PC-9 (cell line): ENCODE measurements around the gene EDEM2. TPM values are rescaled to one million over a fixed set of nuclear protein-coding genes. Genes with fewer than 3 reads are reported as not detected.
"Not testable (repeated sequence)": the region's sequence is repeated elsewhere in the genome, so short reads cannot be mapped to it uniquely, and the experiment has no call there.

Source experiments
- BruUV-seq: library from RNA; stranded (reverse); fragments of 400-500 nt; replicated peaks from 2 replicates; lab custom pipeline; 2021; lab: Mats Ljungman, UMichigan
- CTCF ChIA-PET: fragments of 300-600 bp; sonication (Branson Sonifier 250); formaldehyde crosslinking; loops from one replicate; lab custom pipeline; 2022; ENCODE audit warnings: antibody characterized with exemption; lab: Charles Lee
- POLR2A ChIA-PET: fragments of 300-600 bp; sonication (Branson Sonifier 250); formaldehyde crosslinking; loops from one replicate; lab custom pipeline; 2022; ENCODE audit warnings: antibody characterized with exemption; ENCODE audit not compliant: unreplicated experiment; lab: Charles Lee
- DNase-seq, 2 experiments: peaks; one replicate each; pipeline versions ENCODE4 v3.0.0 to v3.0.0-alpha.2; 2015 to 2022; ENCODE audit warnings: mixed read lengths in 1 of 2
- H2AFZ ChIP-seq: fragments of 200-600 bp; sonication (generic); 2 replicates; pipeline ENCODE4 v1.8.1; 2017; ENCODE audit warnings: antibody characterized with exemption
- H3F3A ChIP-seq: fragments of 200-600 bp; sonication (generic); 2 replicates; pipeline ENCODE4 v1.8.1; 2017; ENCODE audit warnings: antibody characterized with exemption, mild to moderate bottlenecking, low read depth; ENCODE audit not compliant: insufficient read depth
- H3K27ac ChIP-seq: fragments of 200-600 bp; sonication (generic); 2 replicates; pipeline ENCODE4 v1.6.1; 2016; ENCODE audit warnings: mixed run types
- H3K27me3 ChIP-seq: fragments of 200-600 bp; sonication (generic); 2 replicates; pipeline ENCODE4 v1.6.1; 2016; ENCODE audit warnings: low read depth, mixed run types; ENCODE audit not compliant: insufficient read depth
- H3K36me3 ChIP-seq: fragments of 200-600 bp; sonication (generic); 2 replicates; pipeline ENCODE4 v1.6.1; 2016; ENCODE audit warnings: low read depth, mixed run types
- H3K4me1 ChIP-seq: fragments of 200-600 bp; sonication (generic); replicated peaks from 2 replicates; pipeline ENCODE4 v1.6.1; 2016; ENCODE audit warnings: mixed run types; ENCODE audit not compliant: insufficient read depth
- H3K4me2 ChIP-seq: fragments of 200-600 bp; sonication (generic); 2 replicates; pipeline ENCODE4 v1.6.1; 2017; ENCODE audit warnings: mixed run types
- H3K4me3 ChIP-seq: fragments of 200-600 bp; sonication (generic); 2 replicates; pipeline ENCODE4 v1.6.1; 2016; ENCODE audit warnings: mixed run types
- H3K79me2 ChIP-seq: fragments of 200-600 bp; sonication (generic); 2 replicates; pipeline ENCODE4 v1.6.1; 2017; ENCODE audit warnings: low read depth, mixed run types
- H3K9me2 ChIP-seq: fragments of 200-600 bp; sonication (generic); 2 replicates; pipeline ENCODE4 v1.8.1; 2017; ENCODE audit warnings: mild to moderate bottlenecking; ENCODE audit not compliant: insufficient read depth
- H3K9me3 ChIP-seq: fragments of 200-600 bp; sonication (generic); 2 replicates; pipeline ENCODE4 v1.8.1; 2016; ENCODE audit warnings: low read depth; ENCODE audit not compliant: insufficient read depth
- H4K20me1 ChIP-seq: fragments of 200-600 bp; sonication (generic); 2 replicates; pipeline ENCODE4 v1.8.1; 2017; ENCODE audit not compliant: insufficient read depth
- CTCF ChIP-seq: fragments of 200-600 bp; sonication (generic); conservative IDR thresholded peaks from 2 replicates; pipeline ENCODE4 v1.6.1; 2017; ENCODE audit warnings: mixed run types, antibody characterized with exemption, mild to moderate bottlenecking, moderate library complexity
- EZH2 ChIP-seq: fragments of 200-600 bp; sonication (generic); IDR thresholded peaks from 2 replicates; pipeline ENCODE4 v1.8.0; 2017; ENCODE audit warnings: antibody characterized with exemption, low read depth
- intact Hi-C: fragments of 100-400 bp; cut with micrococcal nuclease; formaldehyde crosslinking; loops from one replicate; pipeline ENCODE4 v1.10.0; 2022; ENCODE audit not compliant: unreplicated experiment
- total RNA-seq: library from RNA; stranded (reverse); gene quantifications from 2 replicates; pipeline ENCODE4 v1.2.3, GENCODE V29; 2021

The EDEM2 gene
- total RNA-seq, 1 experiment from 2014 or later = 34.9 TPM

GRCh38 chr20:35192118-35192872, 45.2 kb upstream of the EDEM2 start:
- no peaks in the 10 kb centered on the region for H3K27me3 ChIP-seq
- H3K79me2 ChIP-seq = no peaks in the 10 kb centered on the region
- H3K4me1 ChIP-seq = peaks cover 7% of the 10 kb centered on the region
- peaks cover 8% of the 10 kb centered on the region for H3K9me3 ChIP-seq
- H3K27ac ChIP-seq = no peak overlapping the region
- H4K20me1 ChIP-seq = no peaks in the 10 kb centered on the region
- ChIA-PET POLR2A (no interaction called here), CTCF (interaction anchor here (0.7 kb wide), 1 partner anchor 293 kb away, joined by 6 read pairs; no protein-coding TSS in a partner anchor)
- intact Hi-C loops = no loop called here
- BruUV-seq = no TSS peak
- TF ChIP-seq EZH2 (no peak), CTCF (no peak)
- no peaks in the 10 kb centered on the region for H3K9me2 ChIP-seq
- no peak for DNase-seq
- no peak overlapping the region for H2AFZ ChIP-seq
- H3K4me3 ChIP-seq = no peak overlapping the region
- no peak overlapping the region for H3K4me2 ChIP-seq
- H3F3A ChIP-seq = peaks cover 9% of the 10 kb centered on the region; the same call in 1 of the 2 replicates
- no peaks in the 10 kb centered on the region for H3K36me3 ChIP-seq

DNA sequence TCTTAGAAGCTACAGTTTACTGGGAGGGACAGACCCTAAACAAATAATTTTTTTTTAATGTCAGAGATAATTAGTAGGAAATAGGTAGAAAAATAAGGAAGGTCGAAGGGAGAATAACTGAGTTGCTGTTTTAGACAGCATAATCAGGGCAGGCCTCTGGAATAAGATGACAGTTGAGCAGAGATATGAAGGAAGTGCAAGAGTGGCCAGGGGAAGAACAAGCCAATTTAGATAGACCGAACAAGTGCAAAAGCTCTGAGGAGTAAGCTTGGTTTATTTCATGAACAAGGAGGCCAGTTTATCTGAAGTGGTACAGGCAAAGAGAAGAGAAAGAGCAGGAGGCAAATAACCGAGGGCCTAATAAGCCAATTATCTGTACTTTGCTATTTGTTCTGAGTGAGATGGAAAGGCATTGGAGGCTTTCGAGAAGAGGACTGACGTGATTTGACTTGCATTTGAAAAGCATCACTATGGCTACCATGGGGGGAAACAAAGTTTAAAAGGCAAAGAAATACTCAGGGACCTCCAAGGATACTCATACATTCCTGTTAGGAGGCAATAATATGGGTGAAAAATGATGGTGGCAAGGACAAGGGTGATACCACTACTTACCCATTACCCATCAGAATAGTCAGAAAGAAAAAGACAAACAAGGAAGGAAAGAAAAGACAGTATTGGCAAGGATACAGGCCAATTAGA, 44.4 kb upstream of the EDEM2 start:
- H3K4me2 ChIP-seq = no peak overlapping the region

DNA sequence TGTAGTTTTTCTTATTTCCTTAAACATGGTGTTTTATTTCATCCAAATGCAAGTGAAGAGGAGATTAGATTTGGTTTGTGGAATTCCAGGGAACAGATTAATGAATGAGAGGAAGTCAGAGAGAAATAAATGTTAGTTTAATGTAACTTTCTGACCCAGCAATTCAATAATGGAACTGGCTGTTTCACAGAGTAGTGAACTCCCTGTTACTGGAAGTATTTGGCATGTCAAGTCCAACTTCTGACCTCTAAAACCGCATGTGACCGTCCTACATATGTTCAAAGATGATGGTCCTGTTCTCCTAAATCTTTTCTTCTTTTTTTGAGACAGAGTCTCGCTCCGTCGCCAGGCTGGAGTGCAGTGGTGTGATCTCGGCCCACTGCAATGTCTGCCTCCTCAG, 43.4 kb upstream of the EDEM2 start:
- CTCF ChIA-PET = no interaction called here
- DNase-seq = no peak

More for the DNA sequence above, 44.4 kb upstream of the EDEM2 start:
- H3K4me3 ChIP-seq = no peak overlapping the region
- H2AFZ ChIP-seq = no peak overlapping the region
- ChIA-PET CTCF (no interaction called here), POLR2A (no interaction called here)
- H3K9me2 ChIP-seq = no peaks in the 10 kb centered on the region
- intact Hi-C loops = no loop called here
- no peak overlapping the region for H3K27ac ChIP-seq
- H4K20me1 ChIP-seq = no peaks in the 10 kb centered on the region
- no peak for DNase-seq
- BruUV-seq = no TSS peak
- H3K36me3 ChIP-seq = no peaks in the 10 kb centered on the region
- no peak for TF ChIP-seq EZH2
- no peak for TF ChIP-seq CTCF
- H3K9me3 ChIP-seq = peaks cover 3% of the 10 kb centered on the region
- no peaks in the 10 kb centered on the region for H3K27me3 ChIP-seq
- peaks cover 7% of the 10 kb centered on the region for H3K4me1 ChIP-seq
- H3F3A ChIP-seq = peaks cover 9% of the 10 kb centered on the region; the same call in 1 of the 2 replicates
- H3K79me2 ChIP-seq = no peaks in the 10 kb centered on the region

DNA sequence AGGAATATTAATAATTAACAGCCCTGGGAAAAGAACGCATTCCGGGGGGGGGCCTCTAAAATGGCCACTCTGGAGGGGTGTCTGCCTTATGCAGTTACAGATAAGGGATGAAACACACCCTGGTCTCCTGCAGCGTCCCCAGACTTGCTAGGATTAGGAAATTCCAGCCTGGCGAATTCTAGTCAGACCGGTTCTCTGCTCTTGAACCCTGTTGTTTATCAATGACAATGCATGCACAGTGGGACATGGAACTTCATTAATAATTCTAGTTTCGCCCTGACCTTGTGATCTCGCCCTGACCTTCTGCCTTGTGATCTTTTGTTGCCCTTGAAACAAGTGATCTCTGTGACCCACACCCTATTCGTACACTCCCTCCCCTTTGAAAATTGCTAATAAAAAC, 42.1 kb upstream of the EDEM2 start:
- H2AFZ ChIP-seq, H4K20me1 ChIP-seq, H3K4me3 ChIP-seq, intact Hi-C loops, H3K27ac ChIP-seq, H3K36me3 ChIP-seq, H3K4me2 ChIP-seq, H3K27me3 ChIP-seq, DNase-seq, H3K79me2 ChIP-seq, CTCF ChIA-PET, H3F3A ChIP-seq, H3K9me2 ChIP-seq, BruUV-seq, POLR2A ChIA-PET, H3K4me1 ChIP-seq, H3K9me3 ChIP-seq: not testable (repeated sequence)

More for the DNA sequence above, 43.4 kb upstream of the EDEM2 start:
- Histone ChIP-seq H4K20me1 (no peaks in the 10 kb centered on the region), H3K36me3 (no peaks in the 10 kb centered on the region), H3K4me3 (no peak overlapping the region), H3K9me3 (no peaks in the 10 kb centered on the region), H2AFZ (no peak overlapping the region), H3K79me2 (no peaks in the 10 kb centered on the region), H3K27me3 (no peaks in the 10 kb centered on the region), H3F3A (peaks cover 9% of the 10 kb centered on the region; the same call in 1 of the 2 replicates), H3K27ac (no peak overlapping the region), H3K4me2 (no peak overlapping the region), H3K9me2 (no peaks in the 10 kb centered on the region), H3K4me1 (peaks cover 7% of the 10 kb centered on the region)
- BruUV-seq = no TSS peak
- POLR2A ChIA-PET = no interaction called here
- TF ChIP-seq EZH2 (no peak), CTCF (no peak)
- intact Hi-C loops = no loop called here
